ENCODE measurements around the gene CCDC60.

CCDC60 gene

GRCh38 chr12:119544765-119545625, 210.5 kb downstream of the CCDC60 start:
- peak; percentile 84 for DNase-seq (ENCODE audit: low spot score)

- DNase-seq (ENCODE audit: low spot score), result no peak
Observed at GRCh38 chr12:119546340-119546739, 211.8 kb downstream of the CCDC60 start.

GRCh38 chr12:119547001-119547400, 212.5 kb downstream of the CCDC60 start:
- DNase-seq (ENCODE audit: low spot score), result no peak

GRCh38 chr12:119556854-119557253, 222.3 kb downstream of the CCDC60 start:
- no peak for DNase-seq (ENCODE audit: low spot score)

- no peak for DNase-seq (ENCODE audit: low spot score)
Observed at GRCh38 chr12:119565404-119565803, 230.9 kb downstream of the CCDC60 start.

GRCh38 chr12:119570771-119571170, 236.2 kb downstream of the CCDC60 start:
- no peak for DNase-seq (ENCODE audit: low spot score)

- no peak for DNase-seq (ENCODE audit: low spot score)
Observed at GRCh38 chr12:119573086-119573485, 238.6 kb downstream of the CCDC60 start.

- DNase-seq (ENCODE audit: low spot score), result no peak
Observed at GRCh38 chr12:119574255-119574654, 239.7 kb downstream of the CCDC60 start.

GRCh38 chr12:119576118-119576810, 241.7 kb downstream of the CCDC60 start:
- DNase-seq (ENCODE audit: low spot score), result no peak

GRCh38 chr12:119576915-119577314, 242.4 kb downstream of the CCDC60 start:
- DNase-seq (ENCODE audit: low spot score), result no peak

GRCh38 chr12:119578112-119578511, 243.6 kb downstream of the CCDC60 start:
- DNase-seq (ENCODE audit: low spot score), result no peak

GRCh38 chr12:119589097-119589496, 254.6 kb downstream of the CCDC60 start:
- DNase-seq (ENCODE audit: low spot score), result no peak

GRCh38 chr12:119589634-119590033, 255.1 kb downstream of the CCDC60 start:
- no peak for DNase-seq (ENCODE audit: low spot score)

All from AG08395 (cell line).